CD4-positive, CD25-positive, alpha-beta regulatory T cell (primary cell): ENCODE data around the gene NFATC3. TPM values are rescaled to one million over a fixed set of nuclear protein-coding genes. Genes with fewer than 3 reads are reported as not detected.

ENCODE experiments used
- ATAC-seq, 2 donors: fragments of 150-1000 bp; cut with Tn5 transposase; one replicate each; pipeline ENCODE4 v1.10.0; 2021; ENCODE audit warnings: low read depth in 2 of 2, moderate number of reproducible peaks in 2 of 2, moderate library complexity in 1 of 2
- DNase-seq, 3 donors: peaks; one replicate each; pipeline versions ENCODE4 v3.0.0 to v3.0.0-alpha.2; 2012 to 2022; ENCODE audit warnings: mixed read lengths in 1 of 3
- H3K27ac ChIP-seq: one replicate; pipeline ENCODE4 v1.7.0; 2013; ENCODE audit warnings: mild to moderate bottlenecking, low read length; ENCODE audit not compliant: insufficient read depth, poor library complexity, severe bottlenecking
- H3K27me3 ChIP-seq: one replicate; pipeline ENCODE4 v1.7.0; 2013; ENCODE audit warnings: low read length; ENCODE audit not compliant: control insufficient read depth, insufficient read depth
- H3K36me3 ChIP-seq: one replicate; pipeline ENCODE4 v1.7.0; 2013; ENCODE audit warnings: mild to moderate bottlenecking, low read length, moderate library complexity; ENCODE audit not compliant: control insufficient read depth, insufficient read depth
- H3K4me1 ChIP-seq: 2 replicates; pipeline ENCODE4 v1.7.0; 2013; ENCODE audit warnings: mild to moderate bottlenecking, low read length; ENCODE audit not compliant: insufficient read depth, control insufficient read depth, poor library complexity, severe bottlenecking
- H3K4me3 ChIP-seq: one replicate; pipeline ENCODE4 v1.7.0; 2013; ENCODE audit warnings: low read depth, mild to moderate bottlenecking, low read length, moderate library complexity
- H3K9me3 ChIP-seq, 2 experiments: 1 replicate in 1 of 2; 2 replicates in 1 of 2; pipeline ENCODE4 v1.7.0; 2013; ENCODE audit warnings: low read length in 2 of 2, mild to moderate bottlenecking in 1 of 2, moderate library complexity in 1 of 2; ENCODE audit not compliant: control insufficient read depth in 2 of 2
- H3K27ac Mint-ChIP-seq, 3 donors: one replicate each; pipeline ENCODE4 v1.8.0; 2020 to 2022; ENCODE audit warnings: mild to moderate bottlenecking in 3 of 3, mixed read lengths in 3 of 3, moderate library complexity in 2 of 3
- H3K27me3 Mint-ChIP-seq: one replicate; pipeline ENCODE4 v1.8.0; 2022; ENCODE audit warnings: mild to moderate bottlenecking, mixed read lengths
- H3K36me3 Mint-ChIP-seq: one replicate; pipeline ENCODE4 v1.8.0; 2020; ENCODE audit warnings: mixed read lengths
- H3K4me1 Mint-ChIP-seq, 4 donors: one replicate each; pipeline ENCODE4 v1.8.0; 2020 to 2022; ENCODE audit warnings: mixed read lengths in 4 of 4, mild to moderate bottlenecking in 1 of 4
- H3K4me3 Mint-ChIP-seq, 4 donors: one replicate each; pipeline ENCODE4 v1.8.0; 2020 to 2022; ENCODE audit warnings: mild to moderate bottlenecking in 4 of 4, mixed read lengths in 4 of 4, moderate library complexity in 3 of 4
- H3K9me3 Mint-ChIP-seq, 7 donors: one replicate each; pipeline ENCODE4 v1.8.0; 2020 to 2022; ENCODE audit warnings: mixed read lengths in 7 of 7, mild to moderate bottlenecking in 3 of 7, moderate library complexity in 2 of 7
- polyA plus RNA-seq, 4 donors: library from polyadenylated mRNA; unstranded; fragments of 300-500 nt; fragmentation: Illumina TruSeq; gene quantifications; one replicate each; pipeline ENCODE4 v1.2.3, GENCODE V29; 2021
- total RNA-seq: library from RNA; stranded (reverse); gene quantifications from one replicate; pipeline ENCODE4 v1.2.3, GENCODE V29; 2022

The NFATC3 gene
- total and polyA plus RNA-seq, 5 donors from 2014 or later, result 52.0 to 115 (median 60.9) TPM

DNA sequence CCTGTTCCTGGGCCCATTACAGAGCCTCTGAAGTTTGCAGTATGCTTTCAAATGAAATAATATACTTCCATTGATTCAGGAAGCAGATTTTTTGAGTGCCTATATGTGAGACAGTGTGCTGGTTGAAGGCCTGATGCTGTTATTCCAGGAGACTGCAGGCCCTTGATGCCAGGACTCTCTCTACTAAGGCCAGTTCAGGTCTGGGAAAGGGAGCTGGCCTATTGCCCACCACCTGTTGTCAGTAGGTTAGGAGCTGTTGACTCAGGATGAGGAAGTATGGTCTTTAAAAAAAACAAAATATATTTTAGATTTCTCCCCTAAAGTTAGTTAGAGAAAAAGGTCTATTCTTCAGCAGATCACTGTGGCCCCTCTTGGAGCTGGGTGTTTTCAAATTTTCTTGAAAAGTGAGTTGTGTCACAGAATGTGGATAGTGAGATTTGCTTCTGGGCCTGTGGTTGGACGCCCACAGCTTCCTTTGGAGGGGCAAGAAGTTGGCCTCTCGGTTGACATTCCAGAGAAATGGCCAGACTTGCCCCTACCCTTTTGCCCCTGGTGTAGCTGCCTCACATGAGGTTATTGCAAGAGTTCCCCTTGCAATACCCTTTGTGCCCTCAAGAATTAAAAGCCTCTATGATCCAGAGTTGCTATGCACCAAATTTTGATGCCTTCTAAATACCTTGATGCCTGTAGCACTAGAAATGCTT, 142.8 kb downstream of the NFATC3 start:
- Mint-ChIP-seq H3K27ac (peak overlapping the region; percentile 55 to 94 (median 78)), H3K27me3 (no peaks in the 10 kb centered on the region), H3K36me3 (peaks cover 12% of the 10 kb centered on the region), H3K4me1 (peaks cover 20 to 41% (median 26%) of the 10 kb centered on the region in 4 donors), H3K9me3 (no peaks in the 10 kb centered on the region), H3K4me3 (peak overlapping the region in 2 of 4 donors; percentile 8 to 43)
- DNase-seq, result no peak
- no peaks in the 10 kb centered on the region for H3K27me3 ChIP-seq
- H3K9me3 ChIP-seq, result no peaks in the 10 kb centered on the region
- peaks cover 37% of the 10 kb centered on the region for H3K36me3 ChIP-seq
- no peak overlapping the region for H3K27ac ChIP-seq
- no peak for ATAC-seq
- peaks cover 25% of the 10 kb centered on the region for H3K4me1 ChIP-seq
- H3K4me3 ChIP-seq, result no peak overlapping the region

DNA sequence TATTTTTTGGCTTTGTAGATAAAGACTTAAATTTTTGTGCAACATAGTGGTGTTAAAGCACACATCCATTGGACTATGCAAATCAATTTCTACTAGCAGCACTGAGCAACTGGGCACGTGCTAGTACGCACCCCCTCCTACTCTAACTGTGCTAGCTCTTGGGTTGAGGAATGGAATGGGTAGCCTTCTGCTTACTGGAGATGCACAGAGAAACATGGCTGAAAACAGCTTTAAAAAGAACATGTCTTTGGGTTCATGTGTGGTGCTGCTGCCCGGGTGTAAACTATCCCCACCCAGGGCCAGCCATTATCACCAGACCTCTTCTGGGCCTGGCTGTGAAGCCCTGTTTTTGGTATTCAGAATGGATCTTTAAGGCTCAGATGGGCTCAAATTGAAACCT, 143.5 kb downstream of the NFATC3 start:
- H3K27me3 Mint-ChIP-seq, result no peaks in the 10 kb centered on the region
- Histone ChIP-seq H3K4me3 (no peak overlapping the region), H3K4me1 (peaks cover 25% of the 10 kb centered on the region), H3K27me3 (no peaks in the 10 kb centered on the region), H3K9me3 (no peaks in the 10 kb centered on the region), H3K27ac (peak overlapping the region; percentile 6), H3K36me3 (peaks cover 37% of the 10 kb centered on the region)
- no peak for DNase-seq
- H3K36me3 Mint-ChIP-seq, result peaks cover 12% of the 10 kb centered on the region
- H3K4me1 Mint-ChIP-seq, result peaks cover 20 to 41% (median 27%) of the 10 kb centered on the region in 4 donors
- H3K4me3 Mint-ChIP-seq, result no peak overlapping the region
- ATAC-seq, result no peak
- H3K9me3 Mint-ChIP-seq, result no peaks in the 10 kb centered on the region
- peak overlapping the region in 2 of 3 donors; percentile 20 to 78 for H3K27ac Mint-ChIP-seq

DNA sequence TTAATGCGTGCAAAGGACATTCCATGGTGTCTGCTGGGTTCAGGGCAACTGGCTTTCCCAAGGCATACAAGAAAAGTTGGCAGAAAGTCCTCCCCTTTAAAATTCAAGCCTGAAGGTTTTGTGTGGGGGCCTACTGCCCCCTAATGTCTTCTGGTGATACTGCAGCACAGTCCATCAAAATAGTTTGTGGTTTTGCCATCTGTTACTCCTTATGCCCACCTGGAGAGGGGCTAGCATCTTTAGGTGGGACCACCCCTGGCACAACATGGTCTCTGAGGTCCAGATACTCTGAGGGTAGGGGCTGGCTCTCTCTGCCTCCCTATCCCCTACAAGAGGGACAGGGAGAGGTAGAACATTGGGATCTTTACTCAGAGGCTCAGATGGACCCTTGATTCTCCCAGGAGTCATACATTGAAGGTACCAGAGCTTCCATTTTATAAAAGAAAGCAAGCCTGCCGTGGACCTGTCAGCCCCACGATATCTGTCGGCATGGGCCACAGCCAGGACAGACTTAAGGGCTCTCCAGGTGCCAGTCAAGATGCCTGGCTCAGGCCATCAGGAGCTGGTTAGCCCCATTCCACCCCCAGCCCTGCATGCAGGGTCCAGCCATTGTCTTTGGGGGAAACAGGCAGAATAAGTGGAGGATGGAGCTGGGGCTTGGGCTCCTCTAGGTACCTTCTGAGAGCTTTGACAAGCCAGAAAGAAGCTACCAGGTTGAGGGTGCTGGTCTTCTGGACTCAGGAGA, 144.4 kb downstream of the NFATC3 start:
- peak overlapping the region in 3 of 4 donors; percentile 1 to 55 (median 3) for H3K4me3 Mint-ChIP-seq
- Histone ChIP-seq H3K4me3 (no peak overlapping the region), H3K27me3 (no peaks in the 10 kb centered on the region), H3K4me1 (peaks cover 25% of the 10 kb centered on the region), H3K9me3 (no peaks in the 10 kb centered on the region), H3K27ac (no peak overlapping the region), H3K36me3 (peaks cover 37% of the 10 kb centered on the region)
- no peaks in the 10 kb centered on the region for H3K9me3 Mint-ChIP-seq
- H3K4me1 Mint-ChIP-seq, result peaks cover 20 to 43% (median 28%) of the 10 kb centered on the region in 4 donors
- peak overlapping the region in 2 of 3 donors; percentile 68 to 78 for H3K27ac Mint-ChIP-seq
- H3K27me3 Mint-ChIP-seq, result no peaks in the 10 kb centered on the region
- peak in 2 of 3 donors; percentile 55 to 58 for DNase-seq
- H3K36me3 Mint-ChIP-seq, result peaks cover 12% of the 10 kb centered on the region
- no peak for ATAC-seq

- ATAC-seq (no peak), DNase-seq (no peak)
- H3K4me3 ChIP-seq, result no peak overlapping the region
- no peak overlapping the region for H3K27ac ChIP-seq
- no peaks in the 10 kb centered on the region for H3K27me3 ChIP-seq
- no peaks in the 10 kb centered on the region for H3K9me3 ChIP-seq
- peaks cover 25% of the 10 kb centered on the region for H3K4me1 ChIP-seq
- peaks cover 10% of the 10 kb centered on the region for H3K36me3 Mint-ChIP-seq
- H3K27me3 Mint-ChIP-seq, result no peaks in the 10 kb centered on the region
- H3K4me1 Mint-ChIP-seq, result peaks cover 17 to 45% (median 29%) of the 10 kb centered on the region in 4 donors
- H3K27ac Mint-ChIP-seq, result no peak overlapping the region
- H3K4me3 Mint-ChIP-seq, result no peak overlapping the region
- no peaks in the 10 kb centered on the region for H3K9me3 Mint-ChIP-seq
- peaks cover 35% of the 10 kb centered on the region for H3K36me3 ChIP-seq
Measured at GRCh38 chr16:68230176-68230571, 145.0 kb downstream of the NFATC3 start.

GRCh38 chr16:68230956-68231355, 145.8 kb downstream of the NFATC3 start:
- Mint-ChIP-seq H3K27ac (no peak overlapping the region), H3K4me3 (peak overlapping the region in 2 of 4 donors; percentile 63 to 83), H3K9me3 (no peaks in the 10 kb centered on the region), H3K27me3 (no peaks in the 10 kb centered on the region), H3K4me1 (peaks cover 9 to 37% (median 24%) of the 10 kb centered on the region in 4 donors), H3K36me3 (peaks cover 8% of the 10 kb centered on the region)
- Histone ChIP-seq H3K27ac (no peak overlapping the region), H3K27me3 (no peaks in the 10 kb centered on the region), H3K4me3 (no peak overlapping the region), H3K36me3 (peaks cover 31% of the 10 kb centered on the region), H3K4me1 (peaks cover 26% of the 10 kb centered on the region), H3K9me3 (no peaks in the 10 kb centered on the region)
- no peak for ATAC-seq
- no peak for DNase-seq

DNA sequence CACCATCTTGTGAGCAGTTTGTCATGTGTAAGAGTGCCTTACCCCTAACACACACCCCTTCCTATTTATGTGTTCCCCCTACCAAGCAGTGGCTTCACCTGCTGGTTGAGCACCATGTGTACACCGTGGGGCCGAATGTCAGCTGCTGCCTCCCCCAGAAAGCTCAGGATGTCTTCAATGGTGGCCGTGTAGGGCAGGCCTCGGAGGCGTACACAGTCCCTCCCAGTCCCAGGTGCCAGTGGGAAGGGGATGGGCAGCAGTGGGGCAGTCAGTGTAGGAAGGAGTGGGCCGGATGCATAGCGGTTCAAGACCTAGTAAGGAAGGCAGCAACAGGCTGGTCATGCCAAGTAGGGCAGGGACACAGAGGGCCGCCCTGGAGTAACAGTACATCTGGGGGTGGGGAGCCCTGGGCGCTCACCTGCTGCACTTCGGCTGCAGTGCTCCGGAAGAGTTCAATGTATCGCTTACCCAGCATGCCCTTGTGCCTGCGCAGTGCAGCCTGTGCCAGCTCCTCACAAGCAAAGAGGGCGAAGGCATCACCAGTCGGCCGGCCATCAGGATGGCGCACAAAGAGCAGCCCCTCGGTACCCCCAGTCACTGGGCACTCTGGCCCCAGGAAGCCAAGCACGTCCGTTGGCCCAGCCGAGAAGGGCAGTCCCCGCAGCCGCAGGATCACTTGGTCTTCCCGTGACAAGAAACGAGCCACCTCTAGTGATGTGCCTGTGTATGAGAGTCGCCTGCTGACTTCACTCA, 146.4 kb downstream of the NFATC3 start:
- Mint-ChIP-seq H3K27ac (no peak overlapping the region), H3K9me3 (no peaks in the 10 kb centered on the region), H3K36me3 (peaks cover 8% of the 10 kb centered on the region), H3K4me1 (peaks cover 9 to 36% (median 23%) of the 10 kb centered on the region in 4 donors), H3K4me3 (peak overlapping the region in 1 of 4 donors; percentile 63), H3K27me3 (no peaks in the 10 kb centered on the region)
- peaks cover 25% of the 10 kb centered on the region for H3K36me3 ChIP-seq
- ATAC-seq, result no peak
- H3K27ac ChIP-seq, result no peak overlapping the region
- peaks cover 28% of the 10 kb centered on the region for H3K4me1 ChIP-seq
- no peaks in the 10 kb centered on the region for H3K9me3 ChIP-seq
- H3K4me3 ChIP-seq, result no peak overlapping the region
- DNase-seq, result no peak
- no peaks in the 10 kb centered on the region for H3K27me3 ChIP-seq

GRCh38 chr16:68232335-68232734, 147.2 kb downstream of the NFATC3 start:
- no peak overlapping the region for H3K4me3 Mint-ChIP-seq
- peaks cover 27% of the 10 kb centered on the region for H3K4me1 ChIP-seq
- peak overlapping the region in 1 of 3 donors; percentile 14 for H3K27ac Mint-ChIP-seq
- no peaks in the 10 kb centered on the region for H3K9me3 ChIP-seq
- no peaks in the 10 kb centered on the region for H3K27me3 ChIP-seq
- DNase-seq (no peak), ATAC-seq (no peak)
- H3K4me1 Mint-ChIP-seq, result peaks cover 9 to 35% (median 18%) of the 10 kb centered on the region in 4 donors
- H3K36me3 Mint-ChIP-seq, result peaks cover 8% of the 10 kb centered on the region
- H3K9me3 Mint-ChIP-seq, result no peaks in the 10 kb centered on the region
- peaks cover 22% of the 10 kb centered on the region for H3K36me3 ChIP-seq
- no peak overlapping the region for H3K4me3 ChIP-seq
- no peak overlapping the region for H3K27ac ChIP-seq
- H3K27me3 Mint-ChIP-seq, result no peaks in the 10 kb centered on the region
